ENCODE measurements around the gene SPI1. TPM values are rescaled to one million over a fixed set of nuclear protein-coding genes. Genes with fewer than 3 reads are reported as not detected.
A peak's percentile ranks its signal among the peaks of the same experiment; 100 is the strongest.

Gene SPI1
- total RNA-seq, 1 donor from 2014 or later, result 295 TPM

GRCh38 chr11:47395223-47396048 is 17.1 kb upstream of the SPI1 start:
- ATAC-seq (no peak), DNase-seq (no peak)
- Histone ChIP-seq H3K9me3 (no peaks in the 10 kb centered on the region), H3K36me3 (no peaks in the 10 kb centered on the region), H3K4me3 (peak overlapping the region; percentile 40), H3K4me1 (peaks cover 59% of the 10 kb centered on the region), H3K27me3 (ENCODE audit: low read depth) (no peaks in the 10 kb centered on the region), H3K27ac (peak overlapping the region; percentile 93)
- intact Hi-C loops (cut with DNase I), result no loop called here
- TF ChIP-seq CTCF (IDR thresholded peaks at IDR 0.05), result no peak

GRCh38 chr11:47394322-47395222 is 16.2 kb upstream of the SPI1 start:
- no peak for TF ChIP-seq CTCF (IDR thresholded peaks at IDR 0.05)
- DNase-seq (peak; percentile 87), ATAC-seq (peak; percentile 70 to 74)
- H3K4me1 ChIP-seq, result peaks cover 57% of the 10 kb centered on the region
- H3K27ac ChIP-seq, result peak overlapping the region; percentile 93
- H3K36me3 ChIP-seq, result no peaks in the 10 kb centered on the region
- intact Hi-C loops (cut with DNase I), result no loop called here
- no peaks in the 10 kb centered on the region for H3K27me3 ChIP-seq (ENCODE audit: low read depth)
- no peaks in the 10 kb centered on the region for H3K9me3 ChIP-seq
- H3K4me3 ChIP-seq, result peak overlapping the region; percentile 40

GRCh38 chr11:47394050-47394321 is 15.6 kb upstream of the SPI1 start:
- H3K4me1 ChIP-seq, result peaks cover 57% of the 10 kb centered on the region
- H3K27me3 ChIP-seq (ENCODE audit: low read depth), result no peaks in the 10 kb centered on the region
- no peaks in the 10 kb centered on the region for H3K9me3 ChIP-seq
- DNase-seq, result peak; percentile 80
- TF ChIP-seq CTCF (IDR thresholded peaks at IDR 0.05), result no peak
- peak; percentile 20 to 34 for ATAC-seq
- peak overlapping the region; percentile 93 for H3K27ac ChIP-seq
- H3K36me3 ChIP-seq, result no peaks in the 10 kb centered on the region
- intact Hi-C loops (cut with DNase I), result no loop called here
- peak overlapping the region; percentile 40 for H3K4me3 ChIP-seq

- Histone ChIP-seq H3K36me3 (no peaks in the 10 kb centered on the region), H3K27me3 (ENCODE audit: low read depth) (no peaks in the 10 kb centered on the region), H3K27ac (peak overlapping the region; percentile 93), H3K9me3 (no peaks in the 10 kb centered on the region), H3K4me3 (peak overlapping the region; percentile 40), H3K4me1 (peaks cover 62% of the 10 kb centered on the region)
- intact Hi-C loops (cut with DNase I), result no loop called here
- peak; percentile 74 for DNase-seq
- no peak for TF ChIP-seq CTCF (IDR thresholded peaks at IDR 0.05)
- ATAC-seq, result peak; percentile 9 to 28
Measured at GRCh38 chr11:47393163-47394049, 15.1 kb upstream of the SPI1 start.

- Histone ChIP-seq H3K36me3 (no peaks in the 10 kb centered on the region), H3K4me3 (no peak overlapping the region), H3K4me1 (peaks cover 64% of the 10 kb centered on the region), H3K27ac (peak overlapping the region; percentile 93), H3K9me3 (no peaks in the 10 kb centered on the region), H3K27me3 (ENCODE audit: low read depth) (no peaks in the 10 kb centered on the region)
- TF ChIP-seq CTCF (IDR thresholded peaks at IDR 0.05), result no peak
- no peak for ATAC-seq
- intact Hi-C loops (cut with DNase I), result no loop called here
- DNase-seq, result no peak
Measured at GRCh38 chr11:47392546-47393162, 14.3 kb upstream of the SPI1 start.
